K562 (cell line): ENCODE data around the gene UBE2E2. TPM values are rescaled to one million over a fixed set of nuclear protein-coding genes. Genes with fewer than 3 reads are reported as not detected.

Experiments used
- HCFC1 ChIP-seq: IDR thresholded peaks from 2 replicates; pipeline ENCODE4 v1.6.1; 2012; ENCODE audit warnings: low read depth, low read length, improper control_type of control experiment
- MAFG ChIP-seq: fragments of 450-650 bp; conservative IDR thresholded peaks from 2 replicates; pipeline ENCODE4 v1.6.1; 2016; ENCODE audit warnings: missing genetic modification characterization, missing compliant biosample characterization
- MAFK ChIP-seq: IDR thresholded peaks from 2 replicates; pipeline ENCODE4 v1.6.1; 2011; ENCODE audit warnings: low read length, improper control_type of control experiment
- NFXL1 ChIP-seq: fragments of 450-650 bp; formaldehyde crosslinking; IDR thresholded peaks from 2 replicates; pipeline ENCODE4 v1.4.0; 2021; ENCODE audit warnings: mild to moderate bottlenecking
- NFYB ChIP-seq: IDR thresholded peaks from 2 replicates; pipeline ENCODE4 v1.6.1; 2011; ENCODE audit warnings: mild to moderate bottlenecking, moderate library complexity; ENCODE audit not compliant: insufficient read length; ENCODE audit errors: extremely low read depth
- RBM39 ChIP-seq: fragments of 200-400 bp; formaldehyde crosslinking; optimal IDR thresholded peaks from 2 replicates; pipeline ENCODE3; 2018; ENCODE audit warnings: low read depth, low read length
- ZBTB17 ChIP-seq: fragments of 450-650 bp; formaldehyde crosslinking; IDR thresholded peaks from 2 replicates; pipeline ENCODE4 v1.4.0; 2020; ENCODE audit warnings: mild to moderate bottlenecking
- polyA plus RNA-seq, 8 experiments: library from polyadenylated mRNA; depleted of rRNA in 4 of 8; stranded (reverse) in 5 of 8; unstranded in 3 of 8; fragments of >200 nt; fragmentation: Nextera tagmentation in 2 of 8; fragmentation: Illumina TruSeq in 1 of 8; extraction: Ambion mirVana in 2 of 8; extraction: Trizol in 1 of 8; gene quantifications; 2 replicates each; pipeline versions ENCODE4 v1.2.1 to v1.2.3, GENCODE V29; 2011 to 2014; ENCODE audit warnings: inconsistent platforms in 1 of 8, missing spikeins in 1 of 8
- total RNA-seq, 7 experiments: library from RNA; depleted of rRNA in 6 of 7; stranded (reverse); fragments of >200 nt in 6 of 7; fragmentation: Illumina TruSeq in 2 of 7; extraction: Trizol in 2 of 7; gene quantifications; 2 replicates each; pipeline versions ENCODE4 v1.2.1 to v1.2.3, GENCODE V29; 2011 to 2021; ENCODE audit warnings: low replicate concordance in 1 of 7
- TF ChIP-seq, protein P1 (sequence below), 2 experiments: fragments of 450-650 bp; formaldehyde crosslinking in 1 of 2; IDR thresholded peaks; 2 replicates each; pipeline versions ENCODE4 v1.4.0 to v1.6.1; 2014 to 2020; ENCODE audit warnings: mild to moderate bottlenecking in 2 of 2, borderline replicate concordance in 1 of 2, low read depth in 1 of 2

The UBE2E2 gene
- total and polyA plus RNA-seq, 9 of the 15 experiments (the other 6 are each of a cell fraction or from before 2014, with no cell fraction given), result 0.22 to 5.1 (median 1.9) TPM

DNA sequence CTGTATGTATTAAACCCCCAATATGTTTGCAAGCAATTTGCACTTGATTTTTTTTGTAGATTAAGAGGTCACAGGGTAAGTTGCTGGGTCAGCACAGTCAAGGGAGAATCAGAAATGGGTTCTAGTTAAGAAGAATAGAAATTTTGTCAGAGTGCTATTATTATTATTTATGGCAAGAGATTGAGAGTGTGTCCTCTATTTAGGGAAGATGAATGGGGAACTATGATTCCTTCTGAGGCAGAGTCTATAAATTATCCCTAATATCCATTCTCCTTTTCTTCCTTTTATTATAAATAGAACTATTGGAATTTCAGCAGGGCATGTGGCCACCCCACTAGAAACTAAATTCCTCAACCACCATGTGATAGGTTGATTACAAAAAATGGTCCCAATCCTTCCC is 392.7 kb downstream of the UBE2E2 start (continued):
- TF ChIP-seq, protein P1, sequence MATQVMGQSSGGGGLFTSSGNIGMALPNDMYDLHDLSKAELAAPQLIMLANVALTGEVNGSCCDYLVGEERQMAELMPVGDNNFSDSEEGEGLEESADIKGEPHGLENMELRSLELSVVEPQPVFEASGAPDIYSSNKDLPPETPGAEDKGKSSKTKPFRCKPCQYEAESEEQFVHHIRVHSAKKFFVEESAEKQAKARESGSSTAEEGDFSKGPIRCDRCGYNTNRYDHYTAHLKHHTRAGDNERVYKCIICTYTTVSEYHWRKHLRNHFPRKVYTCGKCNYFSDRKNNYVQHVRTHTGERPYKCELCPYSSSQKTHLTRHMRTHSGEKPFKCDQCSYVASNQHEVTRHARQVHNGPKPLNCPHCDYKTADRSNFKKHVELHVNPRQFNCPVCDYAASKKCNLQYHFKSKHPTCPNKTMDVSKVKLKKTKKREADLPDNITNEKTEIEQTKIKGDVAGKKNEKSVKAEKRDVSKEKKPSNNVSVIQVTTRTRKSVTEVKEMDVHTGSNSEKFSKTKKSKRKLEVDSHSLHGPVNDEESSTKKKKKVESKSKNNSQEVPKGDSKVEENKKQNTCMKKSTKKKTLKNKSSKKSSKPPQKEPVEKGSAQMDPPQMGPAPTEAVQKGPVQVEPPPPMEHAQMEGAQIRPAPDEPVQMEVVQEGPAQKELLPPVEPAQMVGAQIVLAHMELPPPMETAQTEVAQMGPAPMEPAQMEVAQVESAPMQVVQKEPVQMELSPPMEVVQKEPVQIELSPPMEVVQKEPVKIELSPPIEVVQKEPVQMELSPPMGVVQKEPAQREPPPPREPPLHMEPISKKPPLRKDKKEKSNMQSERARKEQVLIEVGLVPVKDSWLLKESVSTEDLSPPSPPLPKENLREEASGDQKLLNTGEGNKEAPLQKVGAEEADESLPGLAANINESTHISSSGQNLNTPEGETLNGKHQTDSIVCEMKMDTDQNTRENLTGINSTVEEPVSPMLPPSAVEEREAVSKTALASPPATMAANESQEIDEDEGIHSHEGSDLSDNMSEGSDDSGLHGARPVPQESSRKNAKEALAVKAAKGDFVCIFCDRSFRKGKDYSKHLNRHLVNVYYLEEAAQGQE (IDR thresholded peaks at IDR 0.05; ENCODE audit: borderline replicate concordance), result no peak
- TF ChIP-seq, protein P1 (CRISPR knock-in tag; IDR thresholded peaks at IDR 0.05; ENCODE audit: low read depth), result no peak
- TF ChIP-seq NFXL1 (CRISPR knock-in tag), result no peak
- TF ChIP-seq ZBTB17 (CRISPR knock-in tag), result no peak
- no peak for TF ChIP-seq MAFG (tag)
- TF ChIP-seq RBM39, result no peak
- TF ChIP-seq HCFC1, result no peak
- no peak for TF ChIP-seq NFYB
- no peak for TF ChIP-seq MAFK
